IMR-90 (cell line): Measurements from ENCODE around the gene PALB2. TPM values are rescaled to one million over a fixed set of nuclear protein-coding genes. Genes with fewer than 3 reads are reported as not detected.

Experiments used
- ATAC-seq: fragments of 200-7000 bp; cut with Tn5 transposase; 2 replicates; pipeline ENCODE4 v1.9.1; 2020; ENCODE audit warnings: low read depth, mild to moderate bottlenecking, moderate library complexity
- BruUV-seq: library from RNA; stranded (reverse); fragments of 400-500 nt; replicated peaks from 2 replicates; lab custom pipeline; 2021; lab: Mats Ljungman, UMichigan
- CTCF ChIA-PET: fragments of 300-600 bp; formaldehyde crosslinking; extraction: SDS; loops from one replicate; lab custom pipeline; 2021; ENCODE audit warnings: antibody characterized with exemption; lab: Yijun Ruan, JAX
- POLR2A ChIA-PET: fragments of 300-600 bp; sonication (Branson Sonifier 250); formaldehyde crosslinking; loops from one replicate; lab custom pipeline; 2022; ENCODE audit warnings: antibody characterized with exemption; ENCODE audit not compliant: unreplicated experiment; lab: Charles Lee
- DNase-seq: peaks from one replicate; pipeline ENCODE4 v3.0.0; 2013
- H2AFZ ChIP-seq: replicated peaks from 2 replicates; pipeline ENCODE3; 2013; ENCODE audit warnings: low read length, mild to moderate bottlenecking; ENCODE audit not compliant: poor library complexity
- H2AK5ac ChIP-seq: 2 replicates; pipeline ENCODE4 v1.6.1; 2013; ENCODE audit warnings: low read depth, low read length, inconsistent platforms
- H2AK9ac ChIP-seq: replicated peaks from 2 replicates; pipeline ENCODE3; 2013; ENCODE audit warnings: mild to moderate bottlenecking, low read depth, low read length, moderate library complexity; ENCODE audit not compliant: poor library complexity
- H2BK120ac ChIP-seq: 2 replicates; pipeline ENCODE4 v1.6.1; 2013; ENCODE audit warnings: low read depth, low read length, inconsistent platforms
- H2BK15ac ChIP-seq: 3 replicates; pipeline ENCODE4 v1.6.1; 2013; ENCODE audit warnings: low read depth, low read length, inconsistent platforms
- H2BK20ac ChIP-seq: 2 replicates; pipeline ENCODE4 v1.6.1; 2013; ENCODE audit warnings: low read depth, mild to moderate bottlenecking, inconsistent platforms, low read length, moderate library complexity
- H2BK5ac ChIP-seq: 2 replicates; pipeline ENCODE4 v1.6.1; 2013; ENCODE audit warnings: mild to moderate bottlenecking, low read depth, low read length, inconsistent platforms; ENCODE audit not compliant: poor library complexity, severe bottlenecking
- H3K14ac ChIP-seq: replicated peaks from 2 replicates; pipeline ENCODE4 v1.6.1; 2013; ENCODE audit warnings: low read depth, low read length, inconsistent platforms
- H3K18ac ChIP-seq: 2 replicates; pipeline ENCODE4 v1.6.1; 2013; ENCODE audit warnings: low read depth, low read length, control low read depth
- H3K23ac ChIP-seq: 2 replicates; pipeline ENCODE4 v1.6.1; 2013; ENCODE audit warnings: low read depth, low read length, inconsistent platforms
- H3K27ac ChIP-seq: 2 replicates; pipeline ENCODE4 v1.5.1; 2013; ENCODE audit warnings: mild to moderate bottlenecking, control low read depth, low read length; ENCODE audit not compliant: insufficient read depth
- H3K27me3 ChIP-seq: 2 replicates; pipeline ENCODE4 v1.6.1; 2013; ENCODE audit warnings: low read length; ENCODE audit not compliant: control insufficient read depth, insufficient read depth
- H3K36me3 ChIP-seq: 2 replicates; pipeline ENCODE4 v1.6.1; 2013; ENCODE audit warnings: low read length, mixed read lengths; ENCODE audit not compliant: control insufficient read depth, insufficient read depth
- H3K4ac ChIP-seq: 2 replicates; pipeline ENCODE4 v1.6.1; 2013; ENCODE audit warnings: low read depth, low read length, inconsistent platforms
- H3K4me1 ChIP-seq: 2 replicates; pipeline ENCODE4 v1.6.1; 2013; ENCODE audit warnings: low read length, mixed read lengths; ENCODE audit not compliant: control insufficient read depth, insufficient read depth
- H3K4me2 ChIP-seq: 2 replicates; pipeline ENCODE4 v1.6.1; 2013; ENCODE audit warnings: low read depth, mild to moderate bottlenecking, control low read depth, low read length, moderate library complexity
- H3K4me3 ChIP-seq: 2 replicates; pipeline ENCODE4 v1.5.1; 2013; ENCODE audit warnings: low read depth, mild to moderate bottlenecking, control low read depth, low read length, moderate library complexity; ENCODE audit not compliant: insufficient read depth
- H3K56ac ChIP-seq: 2 replicates; pipeline ENCODE4 v1.6.1; 2013; ENCODE audit warnings: low read length, inconsistent platforms; ENCODE audit not compliant: insufficient read depth; ENCODE audit errors: extremely low read depth
- H3K79me1 ChIP-seq, 2 experiments: 2 replicates each; pipeline ENCODE4 v1.6.1; 2013; ENCODE audit warnings: low read length in 2 of 2, inconsistent platforms in 1 of 2, low read depth in 1 of 2
- H3K9ac ChIP-seq: 2 replicates; pipeline ENCODE4 v1.6.1; 2013; ENCODE audit warnings: low read depth, low read length, control low read depth
- H3K9me1 ChIP-seq: 2 replicates; pipeline ENCODE4 v1.6.1; 2013; ENCODE audit warnings: low read length, inconsistent platforms; ENCODE audit not compliant: insufficient read depth
- H3K9me3 ChIP-seq: 2 replicates; pipeline ENCODE4 v1.6.1; 2013; ENCODE audit warnings: low read length; ENCODE audit not compliant: control insufficient read depth, insufficient read depth
- H4K20me1 ChIP-seq: 2 replicates; pipeline ENCODE4 v1.6.1; 2013; ENCODE audit warnings: low read length, inconsistent platforms; ENCODE audit not compliant: insufficient read depth
- H4K5ac ChIP-seq: 2 replicates; pipeline ENCODE4 v1.6.1; 2013; ENCODE audit warnings: mild to moderate bottlenecking, low read depth, low read length, control low read depth
- H4K8ac ChIP-seq, 2 experiments: 2 replicates each; pipeline ENCODE4 v1.6.1; 2013; ENCODE audit warnings: low read depth in 2 of 2, low read length in 2 of 2, control low read depth in 1 of 2, inconsistent platforms in 1 of 2
- H4K91ac ChIP-seq: 2 replicates; pipeline ENCODE4 v1.6.1; 2013; ENCODE audit warnings: low read depth, low read length, inconsistent platforms; ENCODE audit not compliant: insufficient read depth
- BHLHE40 ChIP-seq: fragments of 150-350 bp; IDR thresholded peaks from 2 replicates; pipeline ENCODE4 v1.6.1; 2016; ENCODE audit warnings: mild to moderate bottlenecking, low read depth, low read length
- CHD1 ChIP-seq: IDR thresholded peaks from 2 replicates; pipeline ENCODE4 v1.6.1; 2012; ENCODE audit warnings: low read depth, low read length, improper control_type of control experiment
- CTCF ChIP-seq: conservative IDR thresholded peaks from 2 replicates; pipeline ENCODE4 v1.5.1; 2012; ENCODE audit warnings: mild to moderate bottlenecking, low read depth, low read length, improper control_type of control experiment
- ELK1 ChIP-seq: fragments of 150-350 bp; IDR thresholded peaks from 2 replicates; pipeline ENCODE4 v1.6.1; 2016; ENCODE audit warnings: low read depth, mild to moderate bottlenecking, low read length, moderate library complexity, borderline replicate concordance
- MAFK ChIP-seq: IDR thresholded peaks from 2 replicates; pipeline ENCODE4 v1.6.1; 2012; ENCODE audit warnings: low read depth, low read length, improper control_type of control experiment
- MXI1 ChIP-seq: IDR thresholded peaks from 2 replicates; pipeline ENCODE4 v1.6.1; 2012; ENCODE audit warnings: low read depth, mild to moderate bottlenecking, low read length, moderate library complexity, borderline replicate concordance
- NFE2L2 ChIP-seq: fragments of 150-350 bp; IDR thresholded peaks from 2 replicates; pipeline ENCODE4 v1.6.1; 2016; ENCODE audit warnings: low read depth, mild to moderate bottlenecking, low read length
- RCOR1 ChIP-seq: IDR thresholded peaks from 2 replicates; pipeline ENCODE4 v1.6.1; 2012; ENCODE audit warnings: mild to moderate bottlenecking, low read length, improper control_type of control experiment; ENCODE audit not compliant: insufficient replicate concordance
- SMC3 ChIP-seq: fragments of 150-350 bp; IDR thresholded peaks from 2 replicates; pipeline ENCODE4 v1.6.1; 2016; ENCODE audit warnings: low read depth, mild to moderate bottlenecking, antibody characterized with exemption, low read length, moderate library complexity
- USF2 ChIP-seq: fragments of 150-350 bp; IDR thresholded peaks from 2 replicates; pipeline ENCODE4 v1.6.1; 2017; ENCODE audit warnings: mild to moderate bottlenecking, antibody characterized with exemption, low read length, low read depth
- WGBS, 2 experiments: methylation state at CpG; one replicate each; pipeline versions ENCODE4 v1.1.5 to v1.1.7; 2013; ENCODE audit warnings: missing lambda C conversion rate in 2 of 2; ENCODE audit not compliant: insufficient read length in 1 of 2; ENCODE audit errors: extremely low coverage in 2 of 2; 5-methylcytosine and 5-hydroxymethylcytosine counted together
- dilution Hi-C: fragments of 300-500 bp; cut with HindIII; formaldehyde crosslinking; loops from one replicate; pipeline ENCODE4 v1.14.3; 2018; ENCODE audit warnings: low sequenced_read_pairs; ENCODE audit not compliant: unreplicated experiment
- in situ Hi-C: fragments of 300-500 bp; cut with MboI; formaldehyde crosslinking; loops from 3 replicates; pipeline ENCODE4 v1.14.3; 2019; ENCODE audit warnings: low sequenced_read_pairs, inconsistent platforms, mixed read lengths
- intact Hi-C: fragments of 100-400 bp; cut with micrococcal nuclease; formaldehyde crosslinking; loops from 2 replicates; pipeline ENCODE4 v1.10.0; 2022
- polyA plus RNA-seq, 3 experiments: library from polyadenylated mRNA; depleted of rRNA; stranded (reverse); fragments of >200 nt; gene quantifications; 2 replicates each; pipeline ENCODE4 v1.2.3, GENCODE V29; 2012; ENCODE audit warnings: low replicate concordance in 1 of 3
- total RNA-seq: library from RNA; depleted of rRNA; stranded (reverse); fragments of >200 nt; gene quantifications from 2 replicates; pipeline ENCODE4 v1.2.3, GENCODE V29; 2012

PALB2 gene
- total and polyA plus RNA-seq, 2 of the 4 experiments (the other 2 are of a cell fraction), result 4.1 to 8.6 TPM

GRCh38 chr16:23595246-23595950 is 45.7 kb downstream of the PALB2 start:
- ATAC-seq (peak; percentile 5; the same call in 1 of the 2 replicates), DNase-seq (no peak)
- Histone ChIP-seq H3K9ac (peak overlapping the region; percentile 99), H2AK5ac (peak overlapping the region; percentile 82; the same call in 1 of the 2 replicates), H3K4me1 (peaks cover 3% of the 10 kb centered on the region; the same call in 1 of the 2 replicates), H2BK120ac (no peak overlapping the region), H3K56ac (peak overlapping the region; percentile 58), H3K4ac (peak overlapping the region; percentile 88), H3K9me3 (no peaks in the 10 kb centered on the region), H2BK5ac (peak overlapping the region; percentile 68), H3K4me2 (peak overlapping the region; percentile 98), H3K36me3 (peaks cover 20% of the 10 kb centered on the region), H2AFZ (peak overlapping the region; percentile 94), H2BK15ac (no peak overlapping the region; the same call in 2 of the 3 replicates), H3K23ac (peak overlapping the region; percentile 86; the same call in 1 of the 2 replicates), H3K4me3 (peak overlapping the region; percentile 100), H3K79me1 (peaks cover 11 to 39% of the 10 kb centered on the region in 2 experiments), H4K91ac (peak overlapping the region; percentile 47), H4K20me1 (peaks cover 31% of the 10 kb centered on the region), H3K18ac (no peak overlapping the region), H2BK20ac (no peak overlapping the region), H3K9me1 (peaks cover 8% of the 10 kb centered on the region), H3K27me3 (no peaks in the 10 kb centered on the region), H3K27ac (peak overlapping the region; percentile 92), H3K14ac (peak overlapping the region; percentile 93; the same call in 1 of the 2 replicates), H4K8ac (peak overlapping the region; percentile 73 to 98; a peak in 3 of 4 replicates), H4K5ac (peak overlapping the region; percentile 77), H2AK9ac (peak overlapping the region; percentile 95)
- BruUV-seq, result no TSS peak
- TF ChIP-seq MAFK, result no peak
- no peak for TF ChIP-seq BHLHE40
- TF ChIP-seq USF2, result no peak
- no peak for TF ChIP-seq RCOR1
- no peak for TF ChIP-seq CTCF
- TF ChIP-seq NFE2L2, result no peak
- no peak for TF ChIP-seq CHD1
- no peak for TF ChIP-seq ELK1
- TF ChIP-seq MXI1, result no peak
- no peak for TF ChIP-seq SMC3
- dilution Hi-C loops (no loop called here), intact Hi-C loops (no loop called here), in situ Hi-C loops (no loop called here)
- ChIA-PET POLR2A (no interaction called here), CTCF (no interaction called here)
- WGBS, 2 experiments, result 15% methylated on average over 23 of the region's 34 CpGs; no CpG with 5 or more reads in 1 of the 2 experiments
